ENCODE data around the gene HIF3A.
A peak's percentile ranks its signal among the peaks of the same experiment; 100 is the strongest.
"Not testable (repeated sequence)": the region's sequence is repeated elsewhere in the genome, so short reads cannot be mapped to it uniquely, and the experiment has no call there.

The HIF3A gene

GRCh38 chr19:46361915-46362314 is 65.1 kb downstream of the HIF3A start:
- peak in 2 of 5 experiments; percentile 38 to 75 for DNase-seq

GRCh38 chr19:46364359-46364758 is 67.5 kb downstream of the HIF3A start:
- DNase-seq, result no peak

- no peak for DNase-seq
Observed at GRCh38 chr19:46365561-46365960, 68.7 kb downstream of the HIF3A start.

GRCh38 chr19:46366620-46367292 is 69.9 kb downstream of the HIF3A start:
- no peak for DNase-seq

- no peak for DNase-seq
Observed at GRCh38 chr19:46367426-46367825, 70.6 kb downstream of the HIF3A start.

- DNase-seq, result no peak
Observed at GRCh38 chr19:46368116-46368515, 71.3 kb downstream of the HIF3A start.

- DNase-seq, result peak in 1 of 5 experiments; percentile 42
Observed at GRCh38 chr19:46369817-46370216, 73.0 kb downstream of the HIF3A start.

- DNase-seq, result peak in 1 of 5 experiments; percentile 71
Observed at GRCh38 chr19:46371371-46371901, 74.6 kb downstream of the HIF3A start.

- DNase-seq, result no peak
Observed at GRCh38 chr19:46372901-46373490, 76.2 kb downstream of the HIF3A start.

- DNase-seq, result no peak
Observed at GRCh38 chr19:46373491-46374359, 76.9 kb downstream of the HIF3A start.

- no peak for DNase-seq
Observed at GRCh38 chr19:46374536-46375475, 78.0 kb downstream of the HIF3A start.

GRCh38 chr19:46375476-46376067 is 78.7 kb downstream of the HIF3A start:
- not testable (repeated sequence) for DNase-seq

GRCh38 chr19:46376241-46377153 is 79.7 kb downstream of the HIF3A start:
- no peak for DNase-seq

- DNase-seq, result no peak
Observed at GRCh38 chr19:46378268-46378667, 81.4 kb downstream of the HIF3A start.

GRCh38 chr19:46380690-46381089 is 83.8 kb downstream of the HIF3A start:
- DNase-seq, result no peak

GRCh38 chr19:46381346-46381745 is 84.5 kb downstream of the HIF3A start:
- no peak for DNase-seq

GRCh38 chr19:46381756-46382345 is 85.0 kb downstream of the HIF3A start:
- DNase-seq, result no peak

GRCh38 chr19:46383171-46383815 is 86.5 kb downstream of the HIF3A start:
- DNase-seq, result no peak

GRCh38 chr19:46383846-46384245 is 87.0 kb downstream of the HIF3A start:
- DNase-seq, result no peak

GRCh38 chr19:46384396-46384795 is 87.6 kb downstream of the HIF3A start:
- no peak for DNase-seq
